Measurements from ENCODE around the gene MCTP1.

Gene MCTP1

GRCh38 chr5:95124101-95124500 lies 160.8 kb downstream of the MCTP1 start:
- H3K27me3 ChIP-seq (ENCODE audit: insufficient read depth, poor library complexity, severe bottlenecking): no peaks in the 10 kb centered on the region
- TF ChIP-seq POLR2AphosphoS5 (IDR thresholded peaks at IDR 0.05; ENCODE audit: low read depth): no peak
- TF ChIP-seq SPI1 (IDR thresholded peaks at IDR 0.05; ENCODE audit: borderline replicate concordance, low read depth): no peak
- TF ChIP-seq CTCF (IDR thresholded peaks at IDR 0.05; ENCODE audit: insufficient read depth, low read length): no peak
- TF ChIP-seq REST (IDR thresholded peaks at IDR 0.05; ENCODE audit: insufficient replicate concordance, low read depth): no peak
- TF ChIP-seq GABPA (IDR thresholded peaks at IDR 0.05; ENCODE audit: low read depth): no peak
- DNase-seq (ENCODE audit: low read depth in 1 of 2, low spot score in 1 of 2): no peak
- H3K4me3 ChIP-seq (replicated peaks; ENCODE audit: insufficient read depth, low read length): no peak overlapping the region
- no peak overlapping the region for H3K27ac ChIP-seq (replicated peaks)

GRCh38 chr5:95114902-95115301 lies 170.0 kb downstream of the MCTP1 start:
- H3K4me3 ChIP-seq (replicated peaks; ENCODE audit: insufficient read depth, low read length): no peak overlapping the region
- DNase-seq (ENCODE audit: low read depth in 1 of 2, low spot score in 1 of 2): no peak
- no peak for TF ChIP-seq REST (IDR thresholded peaks at IDR 0.05; ENCODE audit: insufficient replicate concordance, low read depth)
- TF ChIP-seq CTCF (IDR thresholded peaks at IDR 0.05; ENCODE audit: insufficient read depth, low read length): no peak
- TF ChIP-seq GABPA (IDR thresholded peaks at IDR 0.05; ENCODE audit: low read depth): no peak
- no peak for TF ChIP-seq SPI1 (IDR thresholded peaks at IDR 0.05; ENCODE audit: borderline replicate concordance, low read depth)
- no peak for TF ChIP-seq POLR2AphosphoS5 (IDR thresholded peaks at IDR 0.05; ENCODE audit: low read depth)
- no peak overlapping the region for H3K27ac ChIP-seq (replicated peaks)
- H3K27me3 ChIP-seq (ENCODE audit: insufficient read depth, poor library complexity, severe bottlenecking): no peaks in the 10 kb centered on the region

- TF ChIP-seq REST (IDR thresholded peaks at IDR 0.05; ENCODE audit: insufficient replicate concordance, low read depth) (no peak), SPI1 (IDR thresholded peaks at IDR 0.05; ENCODE audit: borderline replicate concordance, low read depth) (no peak), CTCF (IDR thresholded peaks at IDR 0.05; ENCODE audit: insufficient read depth, low read length) (no peak), POLR2AphosphoS5 (IDR thresholded peaks at IDR 0.05; ENCODE audit: low read depth) (no peak), GABPA (IDR thresholded peaks at IDR 0.05; ENCODE audit: low read depth) (no peak)
- H3K27ac ChIP-seq (replicated peaks): no peak overlapping the region
- DNase-seq (ENCODE audit: low read depth in 1 of 2, low spot score in 1 of 2): no peak
- H3K4me3 ChIP-seq (replicated peaks; ENCODE audit: insufficient read depth, low read length): no peak overlapping the region
- H3K27me3 ChIP-seq (ENCODE audit: insufficient read depth, poor library complexity, severe bottlenecking): no peaks in the 10 kb centered on the region
Measured at GRCh38 chr5:95114305-95114704, 170.6 kb downstream of the MCTP1 start.
